ENCODE measurements around the gene ZBTB7C. TPM values are rescaled to one million over a fixed set of nuclear protein-coding genes. Genes with fewer than 3 reads are reported as not detected.

The ZBTB7C gene
- total RNA-seq, 1 donor from 2014 or later = 0.57 TPM

- TF ChIP-seq CTCF (IDR thresholded peaks at IDR 0.05; ENCODE audit: unreplicated experiment) = no peak
- no peaks in the 10 kb centered on the region for H3K9me3 Mint-ChIP-seq (ENCODE audit: low read depth)
- no peak for DNase-seq (ENCODE audit: low spot score, unreplicated experiment)
- H3K36me3 Mint-ChIP-seq (ENCODE audit: insufficient read depth) = no peaks in the 10 kb centered on the region
- peaks cover 30% of the 10 kb centered on the region for H3K27me3 Mint-ChIP-seq
- H3K27ac Mint-ChIP-seq = no peak overlapping the region
- no peaks in the 10 kb centered on the region for H3K4me1 Mint-ChIP-seq (ENCODE audit: low read depth)
- no peak overlapping the region for H3K4me3 Mint-ChIP-seq (ENCODE audit: low read depth)
Measured at GRCh38 chr18:48051945-48052840, 357.0 kb downstream of the ZBTB7C start.

GRCh38 chr18:48050176-48050575 is 359.0 kb downstream of the ZBTB7C start:
- Mint-ChIP-seq H3K4me1 (ENCODE audit: low read depth) (no peaks in the 10 kb centered on the region), H3K27ac (no peak overlapping the region), H3K27me3 (peaks cover 27% of the 10 kb centered on the region), H3K36me3 (ENCODE audit: insufficient read depth) (no peaks in the 10 kb centered on the region), H3K4me3 (ENCODE audit: low read depth) (no peak overlapping the region), H3K9me3 (ENCODE audit: low read depth) (no peaks in the 10 kb centered on the region)
- no peak for TF ChIP-seq CTCF (IDR thresholded peaks at IDR 0.05; ENCODE audit: unreplicated experiment)
- DNase-seq (ENCODE audit: low spot score, unreplicated experiment) = no peak

GRCh38 chr18:48049757-48050156 is 359.4 kb downstream of the ZBTB7C start:
- Mint-ChIP-seq H3K27me3 (peaks cover 24% of the 10 kb centered on the region), H3K36me3 (ENCODE audit: insufficient read depth) (no peaks in the 10 kb centered on the region), H3K4me1 (ENCODE audit: low read depth) (no peaks in the 10 kb centered on the region), H3K27ac (no peak overlapping the region), H3K9me3 (ENCODE audit: low read depth) (no peaks in the 10 kb centered on the region), H3K4me3 (ENCODE audit: low read depth) (no peak overlapping the region)
- TF ChIP-seq CTCF (IDR thresholded peaks at IDR 0.05; ENCODE audit: unreplicated experiment) = no peak
- DNase-seq (ENCODE audit: low spot score, unreplicated experiment) = no peak

- H3K4me3 Mint-ChIP-seq (ENCODE audit: low read depth) = no peak overlapping the region
- no peak for DNase-seq (ENCODE audit: low spot score, unreplicated experiment)
- TF ChIP-seq CTCF (IDR thresholded peaks at IDR 0.05; ENCODE audit: unreplicated experiment) = no peak
- H3K27ac Mint-ChIP-seq = no peak overlapping the region
- H3K36me3 Mint-ChIP-seq (ENCODE audit: insufficient read depth) = no peaks in the 10 kb centered on the region
- peaks cover under 1% of the 10 kb centered on the region for H3K9me3 Mint-ChIP-seq (ENCODE audit: low read depth)
- no peaks in the 10 kb centered on the region for H3K4me1 Mint-ChIP-seq (ENCODE audit: low read depth)
- H3K27me3 Mint-ChIP-seq = peaks cover 13% of the 10 kb centered on the region
Measured at GRCh38 chr18:48048251-48048650, 360.9 kb downstream of the ZBTB7C start.

GRCh38 chr18:48046843-48047242 is 362.3 kb downstream of the ZBTB7C start:
- Mint-ChIP-seq H3K36me3 (ENCODE audit: insufficient read depth) (no peaks in the 10 kb centered on the region), H3K4me1 (ENCODE audit: low read depth) (no peaks in the 10 kb centered on the region), H3K9me3 (ENCODE audit: low read depth) (peaks cover 5% of the 10 kb centered on the region), H3K27ac (no peak overlapping the region), H3K27me3 (peaks cover 13% of the 10 kb centered on the region), H3K4me3 (ENCODE audit: low read depth) (no peak overlapping the region)
- no peak for TF ChIP-seq CTCF (IDR thresholded peaks at IDR 0.05; ENCODE audit: unreplicated experiment)
- DNase-seq (ENCODE audit: low spot score, unreplicated experiment) = no peak

All from progenitor cell of endocrine pancreas (in vitro differentiated cells).